Stimulated activated CD8-positive, alpha-beta memory T cell treated with anti-CD3 and anti-CD28 coated beads, Interleukin-2, amount 100 ng/mL, for 1 hour (primary cell): ENCODE results near the gene MAMSTR.
"Not testable (repeated sequence)": the region's sequence is repeated elsewhere in the genome, so short reads cannot be mapped to it uniquely, and the experiment has no call there.

Source experiments
- DNase-seq, 2 donors: peaks; one replicate each; pipeline ENCODE4 v3.0.0-alpha.2; 2020; ENCODE audit warnings: low read depth in 2 of 2

The MAMSTR gene

DNA sequence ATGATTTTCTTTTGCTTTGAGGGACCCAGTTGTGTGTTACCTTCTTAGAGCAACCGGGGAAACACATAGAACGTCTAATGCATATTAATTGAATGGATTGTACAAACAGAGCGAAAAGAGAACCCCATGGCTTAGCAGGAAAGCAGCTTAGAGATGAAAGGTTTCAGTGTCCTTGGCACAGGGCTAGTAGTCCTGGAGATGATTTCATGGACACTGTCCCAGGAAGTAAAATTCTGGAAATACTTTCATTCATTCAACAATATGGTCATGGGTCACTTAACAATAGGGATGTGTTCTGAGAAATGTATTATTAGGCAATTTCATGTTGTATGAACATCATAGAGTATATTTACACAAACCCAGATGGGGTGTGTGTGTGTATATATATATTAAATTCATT, 33.4 kb downstream of the MAMSTR start:
- DNase-seq, result no peak

DNA sequence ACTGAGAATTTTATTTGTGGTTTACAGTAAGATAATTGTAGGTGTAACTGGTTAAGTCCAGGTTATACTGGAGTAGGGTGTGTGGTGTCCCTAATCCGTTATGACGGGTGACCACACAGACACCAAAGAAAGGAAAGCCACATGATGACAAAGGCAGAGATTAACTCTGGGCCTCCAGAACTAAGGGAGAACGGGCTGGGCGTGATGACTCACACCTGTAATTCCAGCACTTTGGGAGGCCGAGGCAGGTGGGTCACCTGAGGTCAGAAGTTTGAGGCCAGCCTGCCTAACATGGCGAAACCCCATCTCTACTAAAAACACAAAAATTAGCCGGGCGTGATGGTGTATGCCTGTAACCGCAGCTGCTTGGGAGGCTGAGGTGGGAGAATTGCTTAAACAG, 33.9 kb downstream of the MAMSTR start:
- DNase-seq, result no peak

DNA sequence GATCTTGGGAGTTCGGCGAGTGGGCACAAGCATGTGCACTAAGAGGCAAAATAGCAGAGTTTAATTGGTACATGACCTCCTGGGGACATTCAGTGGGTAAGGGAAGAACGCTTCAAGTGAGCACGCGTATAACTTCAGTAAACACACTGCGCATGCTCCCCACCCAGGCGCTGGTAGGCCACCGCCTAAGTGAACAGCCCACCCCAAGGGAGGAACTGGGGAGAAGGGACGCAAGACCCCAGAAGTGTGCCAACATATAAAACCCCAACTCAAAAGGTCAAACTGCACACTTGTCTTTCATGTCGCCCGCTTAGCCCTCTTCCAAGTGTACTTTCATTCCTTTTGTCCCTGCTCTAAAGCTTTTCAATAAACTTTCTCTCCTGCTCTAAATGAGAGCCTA, 36.2 kb downstream of the MAMSTR start:
- no peak for DNase-seq

DNA sequence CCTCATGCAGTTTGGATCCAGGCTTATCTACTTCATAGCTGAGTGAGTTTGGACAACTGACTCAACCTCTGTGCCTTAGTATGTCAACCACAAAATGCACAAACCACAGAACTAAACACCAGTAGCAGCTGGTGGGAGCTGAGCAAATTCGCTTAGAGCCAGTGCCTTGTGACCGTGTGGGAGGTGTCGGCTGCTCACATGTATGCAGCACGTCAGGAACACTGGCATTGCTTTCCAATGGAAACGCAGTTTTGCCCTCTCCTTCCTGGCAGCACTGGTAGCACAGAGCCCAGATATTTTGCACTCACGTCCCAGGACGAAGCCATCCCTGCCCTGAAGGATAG, 38.4 kb downstream of the MAMSTR start:
- no peak for DNase-seq

DNA sequence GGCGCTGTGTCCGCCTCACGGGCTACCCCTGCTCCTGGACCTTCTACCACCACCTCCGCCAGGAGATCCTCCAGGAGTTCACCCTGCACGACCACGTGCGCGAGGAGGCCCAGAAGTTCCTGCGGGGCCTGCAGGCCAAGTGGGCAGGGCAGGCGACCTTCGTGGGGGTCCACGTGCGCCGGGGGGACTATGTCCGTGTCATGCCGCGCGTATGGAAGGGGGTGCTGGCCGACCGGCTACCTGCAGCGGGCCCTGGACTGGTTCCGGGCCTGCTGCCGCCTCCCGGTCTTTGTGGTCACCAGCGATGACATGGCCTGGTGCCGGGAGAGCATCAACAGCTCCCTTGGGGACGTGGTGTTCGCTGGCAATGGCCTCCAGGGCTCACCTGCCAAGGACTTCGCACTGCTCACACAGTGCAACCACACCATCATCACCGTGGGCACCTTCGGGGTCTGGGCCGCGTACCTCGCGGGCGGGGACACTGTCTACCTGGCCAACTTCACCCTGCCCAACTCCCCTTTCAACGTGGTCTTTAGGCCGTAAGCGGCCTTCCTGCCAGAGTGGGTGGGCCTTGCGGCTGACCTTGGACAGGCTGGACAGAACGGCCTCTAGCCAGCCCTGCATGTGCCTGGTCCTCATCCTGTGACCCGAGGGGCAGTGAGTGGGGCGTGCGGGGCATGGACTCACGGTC, 38.9 kb downstream of the MAMSTR start:
- no peak for DNase-seq

DNA sequence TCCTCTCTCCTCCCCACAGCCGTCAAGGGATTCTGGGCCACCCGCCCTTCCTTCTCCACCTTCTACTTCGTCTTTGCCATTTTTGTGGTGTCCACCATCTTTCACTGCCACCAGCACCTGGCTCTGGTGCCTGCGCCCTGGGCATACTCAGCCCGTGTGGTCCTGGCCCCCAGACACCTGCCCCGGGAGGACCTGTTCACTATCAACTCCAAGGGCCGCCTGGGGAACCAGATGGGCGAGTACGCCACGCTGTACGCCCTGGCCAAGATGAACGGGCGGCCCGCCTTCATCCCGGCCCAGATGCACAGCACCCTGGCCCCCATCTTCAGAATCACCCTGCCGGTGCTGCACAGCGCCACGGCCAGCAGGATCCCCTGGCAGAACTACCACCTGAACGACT, 39.5 kb downstream of the MAMSTR start:
- DNase-seq, result not testable (repeated sequence)

DNA sequence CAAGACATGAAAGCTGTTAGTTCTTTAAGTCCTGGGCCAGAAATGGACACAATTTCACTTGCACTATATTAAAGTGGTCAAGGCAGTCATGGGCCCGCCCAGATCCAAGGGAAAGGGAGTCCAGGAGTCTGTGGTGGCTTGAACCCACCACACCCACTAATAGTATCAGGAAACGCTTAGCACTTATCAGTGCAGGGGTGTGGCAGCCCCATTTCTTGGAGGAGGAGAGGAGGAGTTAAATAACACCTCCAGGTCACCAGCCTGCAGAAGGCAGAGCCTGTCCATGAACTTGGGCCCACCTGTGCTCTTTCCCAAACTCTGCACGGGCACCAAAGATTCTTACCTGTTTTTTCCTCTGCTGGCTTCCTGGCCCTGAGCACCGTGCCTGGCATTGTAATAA, 41.3 kb downstream of the MAMSTR start:
- DNase-seq, result no peak

DNA sequence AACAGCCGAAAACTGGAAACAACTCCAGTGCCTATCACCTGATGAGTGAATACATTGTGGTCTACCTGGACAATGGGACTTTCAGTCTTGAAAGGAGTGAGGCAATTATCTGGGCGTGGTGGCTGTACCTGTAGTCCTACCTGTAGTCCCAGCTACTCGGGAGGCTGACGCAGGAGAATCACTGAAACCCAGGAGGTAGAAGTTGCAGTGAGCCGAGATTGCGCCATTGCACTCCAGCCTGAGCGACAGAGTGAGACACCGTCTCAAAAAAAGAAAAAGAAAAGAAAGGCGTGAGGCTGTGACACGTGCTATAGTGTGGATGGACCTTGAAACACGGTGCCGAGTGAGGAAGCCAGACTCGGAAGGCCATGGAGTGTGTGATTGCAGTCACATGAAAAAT, 42.6 kb downstream of the MAMSTR start:
- DNase-seq, result no peak

DNA sequence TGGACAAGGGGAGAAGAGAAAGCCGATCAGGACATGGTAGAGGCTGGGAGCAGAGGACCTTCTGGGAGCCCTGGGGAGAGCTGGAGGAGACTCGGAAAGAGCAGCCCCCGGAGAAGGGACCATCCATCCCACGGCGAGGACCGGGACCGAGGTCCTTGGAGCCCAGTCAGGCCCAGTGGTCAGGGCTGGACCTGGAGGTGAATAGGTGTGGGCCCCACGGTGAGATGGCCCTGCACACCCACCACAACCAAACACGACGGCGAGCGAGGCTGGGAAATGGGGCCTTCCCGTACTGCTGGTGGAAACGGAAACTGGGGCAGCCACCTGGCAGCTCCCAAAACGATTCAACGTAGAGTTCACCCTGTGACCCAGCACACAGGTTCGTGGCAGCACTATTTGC, 43.0 kb downstream of the MAMSTR start:
- DNase-seq, result no peak

DNA sequence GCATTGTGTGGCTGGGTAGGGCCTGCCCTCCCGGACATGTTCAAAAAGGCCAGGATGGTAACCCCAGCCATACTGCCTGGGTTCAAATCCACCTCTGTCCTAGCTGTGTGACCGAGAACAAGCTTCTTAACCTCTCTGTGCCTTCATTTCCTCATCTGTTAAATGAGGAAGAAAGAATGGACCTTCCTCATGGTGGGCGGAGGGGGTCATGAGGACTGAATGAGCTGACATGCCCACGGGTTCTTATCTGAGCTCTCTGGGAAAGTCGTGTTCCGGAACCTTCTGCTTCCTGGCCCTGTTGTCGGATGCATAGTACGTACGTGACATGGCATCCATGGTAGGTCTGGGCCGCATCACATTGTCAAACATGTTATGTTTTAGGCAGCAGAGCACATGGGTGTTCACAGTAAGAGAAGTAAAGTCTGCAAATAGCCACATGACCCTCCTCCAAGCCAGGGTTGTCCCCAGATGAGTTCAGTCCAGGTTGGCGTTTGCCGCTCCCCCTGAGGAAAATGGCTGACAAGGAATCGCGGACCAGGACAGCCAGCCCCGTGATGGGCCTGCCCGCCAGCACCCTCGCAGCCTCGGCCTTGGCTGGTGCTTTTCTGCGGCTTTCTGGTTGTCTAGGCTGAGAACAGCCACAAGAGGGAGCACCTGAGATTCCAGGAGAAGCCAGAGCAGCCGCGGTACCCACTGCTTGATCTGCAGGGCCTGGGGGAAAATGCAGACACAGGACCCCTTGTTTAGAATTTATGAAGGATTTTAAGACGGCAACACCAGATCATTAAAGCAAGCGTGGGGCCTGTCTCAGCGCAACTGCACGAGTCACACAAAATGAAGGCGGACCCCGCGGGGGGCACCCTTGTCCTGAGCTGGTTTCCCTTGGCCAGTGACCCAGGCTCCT, 44.4 kb downstream of the MAMSTR start:
- DNase-seq, result peak; percentile 41 to 48

DNA sequence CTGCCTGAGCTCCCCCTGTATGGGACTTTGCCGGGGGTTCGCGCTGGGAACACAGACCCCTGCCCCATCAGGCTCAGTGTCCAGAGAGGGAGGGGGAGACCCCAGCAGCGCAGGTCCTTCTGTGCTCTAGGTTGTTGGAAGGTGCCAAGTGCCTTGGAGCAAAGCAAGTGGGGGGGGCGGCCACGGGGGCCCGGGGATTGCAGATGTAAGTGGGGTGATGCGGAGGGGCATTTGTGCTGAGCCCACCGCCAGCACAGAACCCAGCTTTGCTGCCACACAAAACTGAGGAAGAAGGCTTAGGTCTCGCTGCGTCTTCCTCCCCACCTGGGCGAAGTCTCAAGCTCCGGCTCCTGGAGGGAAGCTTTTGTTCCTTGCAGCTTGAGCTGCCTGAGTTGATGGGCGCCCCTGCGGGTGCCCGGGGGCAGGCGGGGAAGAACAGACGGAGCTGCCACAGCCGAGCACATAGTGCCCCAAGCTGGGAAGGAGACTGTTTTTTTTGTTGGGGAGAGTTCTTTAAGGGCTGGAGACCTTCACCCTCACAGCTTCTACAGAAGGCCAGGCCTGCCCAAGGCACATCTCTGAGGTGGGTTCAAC, 45.2 kb downstream of the MAMSTR start:
- DNase-seq, result no peak

DNA sequence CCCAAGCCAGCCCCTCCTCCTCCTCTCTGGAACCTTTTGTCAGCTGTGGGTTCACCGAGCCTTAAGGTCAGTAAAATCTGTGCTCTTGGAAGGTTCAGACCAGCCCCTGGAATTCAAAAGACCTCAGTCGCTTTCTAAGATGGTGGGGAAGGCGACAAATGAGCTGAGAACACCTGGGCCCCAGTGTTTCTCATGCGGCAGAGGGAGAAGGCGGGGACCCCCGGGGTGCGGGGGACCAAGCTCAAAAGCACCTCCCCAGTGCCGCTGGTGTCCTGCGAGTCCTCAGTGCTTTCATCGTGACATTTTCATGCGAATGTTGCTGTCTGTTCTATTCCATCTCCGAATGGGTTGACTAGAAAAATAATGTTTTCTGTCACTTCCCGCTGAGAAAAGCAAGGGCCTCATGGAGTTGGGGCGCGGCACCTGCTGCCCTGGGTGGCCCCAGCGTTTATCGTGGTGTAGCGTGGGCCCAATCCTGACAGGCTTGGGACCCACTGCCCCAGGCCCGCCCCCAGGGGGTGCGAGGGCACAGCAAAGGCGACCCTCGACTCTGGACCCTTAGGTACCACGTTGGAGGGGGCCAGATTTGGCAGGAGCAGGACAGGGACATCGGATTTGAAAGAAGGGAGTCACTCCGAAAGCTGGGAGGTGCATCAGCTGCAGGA, 46.0 kb downstream of the MAMSTR start:
- DNase-seq, result no peak

DNA sequence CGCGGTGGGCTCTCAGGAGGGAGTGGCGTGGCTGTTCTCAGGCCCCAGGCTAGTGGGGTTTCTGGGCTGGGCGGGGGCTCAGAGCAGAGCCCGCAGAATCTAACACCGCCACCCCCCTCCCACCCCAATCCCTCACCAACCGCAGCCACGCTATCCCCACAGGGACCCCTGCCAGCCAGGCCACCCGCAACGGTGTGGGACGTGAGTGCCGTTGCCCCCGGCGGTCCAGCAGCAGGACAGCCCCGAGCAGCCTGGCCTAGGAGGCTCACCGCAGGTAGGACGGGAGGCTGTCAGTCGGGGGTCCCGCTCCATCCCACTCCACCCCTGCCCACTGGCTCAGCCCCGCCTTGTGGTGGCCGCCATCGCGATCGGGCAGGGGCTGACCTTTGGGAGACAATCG, 46.5 kb downstream of the MAMSTR start, which contains the start of gene NTN5:
Gene NTN5, minus strand, starts transcription at position 24 of the 400 bp plus-strand sequence. CDS start 2,031 bp downstream, outside the sequence.
- no peak for DNase-seq

DNA sequence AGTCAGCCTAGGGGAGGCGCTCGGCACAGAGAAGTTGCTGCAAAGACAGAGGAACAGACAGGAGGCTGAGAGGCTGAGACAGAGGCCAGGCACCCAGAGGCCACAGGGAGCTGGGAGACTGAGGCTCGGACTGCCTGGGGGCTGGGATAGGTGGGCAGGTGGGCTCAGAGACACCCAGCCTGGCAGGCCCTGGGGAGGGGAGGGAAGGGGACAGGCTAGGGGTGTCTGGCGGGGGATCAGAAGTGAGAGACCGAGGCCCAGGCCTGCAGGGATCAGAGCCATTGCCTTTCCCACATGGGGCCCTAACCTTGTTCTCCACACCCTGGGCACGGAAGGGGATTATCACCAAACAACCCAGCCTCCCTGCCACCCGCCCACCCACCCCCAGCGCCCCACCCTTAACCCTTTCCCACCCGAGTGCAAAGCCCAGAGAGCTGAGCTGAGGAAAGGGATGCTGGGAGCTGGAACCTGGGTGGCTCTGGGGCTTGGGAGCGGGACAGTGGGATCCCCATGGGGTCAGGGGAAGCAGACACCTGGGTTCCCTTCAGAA, 48.0 kb downstream of the MAMSTR start:
- no peak for DNase-seq

DNA sequence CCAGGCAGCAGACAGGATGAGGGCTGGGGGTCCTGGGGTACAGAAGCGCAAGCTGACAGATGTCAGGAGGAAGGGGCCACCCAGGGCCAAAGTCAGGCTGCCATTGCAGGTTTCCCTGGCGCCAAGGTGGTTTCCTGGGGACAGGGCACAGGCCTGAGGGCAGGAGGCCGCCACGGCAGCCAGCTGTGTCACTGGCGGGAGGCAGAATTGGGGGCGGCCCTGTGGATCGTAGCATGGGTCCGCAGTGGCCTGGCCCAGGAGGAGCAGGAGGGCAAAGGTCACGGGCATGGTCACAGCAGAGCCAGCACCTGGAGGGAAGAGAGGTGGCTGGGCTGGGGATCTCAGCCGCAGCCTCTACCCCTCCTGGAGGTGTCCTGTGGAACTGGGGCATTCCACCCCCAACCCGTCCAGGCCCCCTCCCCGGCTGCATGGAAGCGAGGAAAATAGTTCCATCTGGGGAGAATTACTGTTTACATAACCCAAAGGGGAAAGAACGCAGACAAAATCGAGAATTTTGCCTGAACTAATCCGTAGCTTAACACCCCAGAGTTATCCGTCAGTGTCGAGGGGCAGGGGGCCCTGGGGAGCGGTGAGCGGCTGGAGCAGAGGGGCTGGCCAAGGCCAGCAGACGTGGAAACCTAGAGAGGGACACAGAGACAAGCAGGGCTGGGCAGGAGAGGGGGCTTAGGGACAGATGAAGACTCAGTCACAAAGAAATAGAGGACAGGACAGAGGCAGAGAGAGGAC, 48.7 kb downstream of the MAMSTR start:
- no peak for DNase-seq

DNA sequence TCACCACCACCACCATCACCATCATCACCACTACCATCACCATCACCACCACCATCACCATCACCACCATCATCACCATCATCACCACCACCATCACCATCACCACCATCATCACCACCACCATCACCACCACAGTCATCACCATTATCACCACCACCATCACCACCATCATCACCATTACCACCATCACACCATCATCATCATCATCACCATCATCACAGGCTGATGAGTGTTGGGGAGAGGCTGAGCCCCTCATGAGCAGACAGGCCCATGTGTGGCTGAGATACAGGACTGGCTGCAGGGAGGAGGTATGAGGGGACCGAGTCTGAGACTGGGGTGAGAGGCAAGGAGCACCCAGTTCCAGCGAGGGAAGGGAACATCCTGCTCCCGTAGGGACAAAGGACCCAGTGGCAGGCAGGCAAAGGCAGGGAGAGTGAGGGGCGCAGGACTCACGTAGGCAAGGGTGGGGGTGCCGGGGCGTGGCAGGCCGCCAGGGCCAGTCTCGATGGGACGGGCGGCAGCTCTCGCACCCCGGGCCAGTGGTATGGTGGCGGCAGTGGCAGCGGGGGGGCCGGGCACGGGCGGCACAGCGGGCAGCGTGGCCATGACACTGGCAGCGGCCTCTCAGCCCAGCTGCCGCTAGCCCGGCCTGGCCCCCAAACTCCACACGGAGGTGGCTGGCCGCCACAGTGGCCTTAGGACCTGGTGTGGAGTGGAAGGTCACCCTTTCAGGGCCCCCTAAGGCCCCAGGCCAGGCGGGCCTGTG, 49.4 kb downstream of the MAMSTR start:
- DNase-seq, result no peak

DNA sequence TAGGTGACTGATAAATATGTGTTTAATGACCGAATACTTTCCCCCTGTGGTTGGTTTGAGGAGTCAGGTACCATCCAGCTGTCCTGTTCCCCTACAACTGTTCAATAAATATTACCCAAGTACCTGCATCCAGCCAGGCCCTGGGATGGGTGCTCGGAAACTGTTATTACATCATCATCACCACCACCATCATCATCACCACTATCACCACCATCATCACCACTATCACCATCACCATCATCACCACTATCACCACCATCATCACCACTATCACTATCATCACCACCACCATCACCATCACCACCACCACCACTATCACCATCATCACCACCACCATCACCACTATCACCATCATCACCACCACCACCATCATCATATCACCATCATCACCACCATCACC, 50.8 kb downstream of the MAMSTR start:
- DNase-seq, result no peak

DNA sequence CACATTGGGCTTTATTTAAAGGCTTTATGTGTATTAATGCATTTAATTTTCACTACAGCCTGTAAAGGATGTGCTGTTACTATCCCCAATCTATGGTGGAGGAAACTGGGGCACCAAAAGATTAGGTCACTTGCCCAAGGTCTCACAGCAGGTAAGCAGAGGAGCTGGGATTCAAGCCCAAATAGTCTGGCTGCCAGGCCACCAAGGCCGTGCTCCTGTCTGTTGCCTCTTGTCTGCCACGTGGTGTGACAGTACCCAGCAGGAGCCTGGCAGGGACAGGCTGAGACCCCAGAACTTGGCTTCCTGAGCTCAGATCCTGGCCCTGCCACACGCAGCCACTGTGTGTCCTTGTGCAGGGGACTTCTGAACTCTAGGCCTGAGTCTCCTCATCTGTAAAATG, 51.2 kb downstream of the MAMSTR start:
- no peak for DNase-seq

DNA sequence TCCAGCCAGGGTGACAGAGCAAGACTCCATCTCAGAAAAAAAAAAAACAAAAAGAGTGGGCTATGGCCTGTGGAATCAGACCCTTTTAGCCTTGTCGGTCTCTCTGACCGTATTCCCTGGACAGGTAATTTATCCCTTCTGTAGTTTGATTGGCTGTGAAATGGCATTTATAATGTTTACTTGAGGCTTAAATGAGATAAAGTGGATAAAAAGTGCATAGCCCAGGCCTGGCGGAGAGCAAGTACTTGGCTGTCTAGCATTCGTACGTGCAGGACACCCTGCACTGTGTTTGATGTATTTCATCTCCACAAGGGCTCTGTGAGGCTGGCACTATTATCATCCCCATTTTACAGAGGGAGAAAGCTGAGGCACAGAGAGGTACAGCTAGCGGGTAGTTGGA, 53.7 kb downstream of the MAMSTR start:
- DNase-seq, result no peak

DNA sequence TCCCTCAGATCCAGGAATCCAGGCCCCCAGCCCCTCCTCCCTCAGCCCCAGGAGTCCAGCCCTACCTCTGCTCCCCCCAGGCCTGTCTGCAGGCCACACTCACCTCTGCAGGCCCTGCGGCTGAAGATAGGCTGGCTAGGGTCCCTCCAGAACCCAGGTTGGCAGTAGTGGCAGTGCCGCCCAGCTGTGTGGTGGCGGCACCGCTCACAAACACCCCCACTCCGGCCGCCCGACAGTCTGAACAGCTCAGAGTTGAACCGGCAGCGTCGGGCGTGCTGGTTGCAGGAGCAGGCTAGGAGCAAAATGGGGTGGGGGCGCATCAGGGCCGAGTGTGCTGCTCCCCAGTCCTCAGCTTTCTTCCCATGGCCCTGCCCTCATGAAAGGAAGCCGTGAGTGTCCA, 55.0 kb downstream of the MAMSTR start:
- no peak for DNase-seq

DNA sequence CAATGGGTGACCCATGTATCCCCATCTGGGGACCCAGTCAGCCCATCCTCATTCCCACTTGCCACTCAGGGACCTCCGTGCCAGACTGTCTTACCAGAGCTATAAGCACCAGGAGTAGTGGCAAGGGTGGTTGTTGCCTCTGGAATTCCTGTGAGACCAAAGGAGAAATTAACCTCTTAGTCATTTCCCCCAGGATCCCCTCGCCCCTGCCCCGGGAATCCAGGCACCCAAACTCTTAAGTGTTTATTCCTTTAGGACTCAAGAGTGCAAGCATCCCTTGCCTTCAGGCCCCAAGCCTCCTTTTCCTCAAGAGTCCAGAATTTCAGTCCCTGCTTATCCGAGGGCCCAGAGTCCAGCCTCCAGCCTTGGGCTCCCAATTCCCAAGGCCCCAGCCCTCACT, 55.9 kb downstream of the MAMSTR start:
- no peak for DNase-seq
